Body of pancreas (tissue), 4 donors: ENCODE results near the gene HTRA3.

Experiments used
- CTCF ChIP-seq, 7 experiments: fragments of 450-650 bp in 4 of 7; fragments of 200-600 bp in 3 of 7; sonication (generic) in 3 of 7; IDR thresholded peaks; one replicate each; pipeline ENCODE4 v1.5.1; 2016 to 2019; ENCODE audit warnings: antibody characterized with exemption in 7 of 7
- POLR2A ChIP-seq, 3 donors: fragments of 450-650 bp; IDR thresholded peaks; one replicate each; pipeline ENCODE4 v1.6.1; 2016; ENCODE audit warnings: antibody characterized with exemption in 3 of 3, mild to moderate bottlenecking in 2 of 3

DNA sequence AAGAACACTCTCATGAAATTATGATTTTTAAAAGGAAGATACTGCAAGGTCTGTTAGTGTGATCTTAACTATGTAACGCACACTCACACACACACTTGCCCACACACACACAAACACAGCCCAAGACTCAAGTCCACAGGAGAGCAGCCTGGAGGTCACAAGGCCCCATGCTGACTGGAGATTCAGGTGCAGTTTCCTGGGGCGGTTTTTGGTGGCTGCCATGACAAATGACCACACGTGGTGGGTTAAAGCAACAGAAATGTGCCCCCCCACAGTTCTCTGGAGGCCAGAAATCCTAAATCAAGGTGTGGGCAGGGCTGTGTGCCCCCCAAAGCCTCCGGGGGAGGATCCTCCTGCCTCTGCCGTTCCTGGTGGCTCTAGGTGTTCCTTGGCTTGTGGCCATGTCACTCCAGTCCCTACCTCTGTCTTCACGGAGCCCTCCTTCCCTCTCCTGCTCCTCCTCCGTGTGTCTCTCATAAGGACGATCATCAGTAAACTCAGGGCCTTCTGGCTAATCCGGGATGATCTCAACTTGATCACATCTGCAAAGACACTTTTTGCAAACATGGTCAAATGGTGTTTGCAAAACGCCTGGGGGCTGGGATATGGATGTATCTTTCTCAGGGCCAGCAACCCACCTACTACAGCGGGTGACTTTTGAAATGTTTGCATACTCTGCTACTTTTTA lies 9.7 kb upstream of the HTRA3 start:
- TF ChIP-seq CTCF (IDR thresholded peaks at IDR 0.05) = no peak
- no peak for TF ChIP-seq POLR2A (IDR thresholded peaks at IDR 0.05)
